GM04504 (cell line): ENCODE results near the gene ATG101.

Experiments used
- DNase-seq: peaks from one replicate; pipeline ENCODE4 v3.0.0-alpha.2; 2012; ENCODE audit warnings: low read depth

The ATG101 gene, protein sequence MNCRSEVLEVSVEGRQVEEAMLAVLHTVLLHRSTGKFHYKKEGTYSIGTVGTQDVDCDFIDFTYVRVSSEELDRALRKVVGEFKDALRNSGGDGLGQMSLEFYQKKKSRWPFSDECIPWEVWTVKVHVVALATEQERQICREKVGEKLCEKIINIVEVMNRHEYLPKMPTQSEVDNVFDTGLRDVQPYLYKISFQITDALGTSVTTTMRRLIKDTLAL

DNA sequence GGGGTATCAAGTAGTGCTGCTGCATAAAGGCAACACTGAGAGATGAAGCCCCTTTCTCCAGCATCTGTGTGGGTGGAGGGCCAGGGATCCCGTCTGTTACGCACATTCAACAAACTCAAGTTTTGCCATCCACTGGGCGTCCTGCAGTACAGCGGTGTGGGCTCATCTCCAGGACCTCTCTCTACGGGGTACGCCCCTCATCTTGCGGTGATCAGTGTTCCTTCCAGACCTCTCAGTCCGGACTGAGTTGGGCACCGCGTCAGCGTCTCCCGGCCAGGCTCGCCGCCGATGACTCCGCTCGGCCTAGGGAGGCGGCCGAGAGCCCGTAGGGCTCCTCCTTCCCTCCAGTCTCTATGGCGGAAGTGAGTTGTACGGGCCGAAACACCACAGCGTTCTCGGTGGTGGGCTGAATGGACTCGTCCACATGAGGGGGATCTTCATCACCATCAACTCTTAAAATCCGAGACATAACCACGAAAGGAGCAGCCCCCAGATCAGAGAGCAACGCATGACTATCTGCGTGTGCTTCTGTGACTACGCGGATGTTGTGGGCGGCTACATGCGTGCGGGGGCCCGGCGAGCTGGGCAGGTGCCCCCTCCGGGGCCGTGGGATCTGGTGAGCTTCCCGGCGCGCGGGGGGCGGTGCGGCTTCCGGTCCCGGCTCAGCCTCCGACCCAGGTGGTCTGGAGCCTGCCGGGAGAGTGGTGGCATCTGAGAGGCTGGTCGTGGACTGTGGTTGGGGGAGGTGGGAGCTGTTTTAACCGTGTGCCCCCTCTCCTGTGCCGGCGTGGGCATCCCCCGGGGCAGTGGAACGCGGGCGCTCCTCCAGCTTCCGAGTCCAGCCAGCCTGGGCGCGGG is at the start of gene ATG101:
Gene ATG101 (plus strand): TSS at position 652 of the 858 bp plus-strand sequence. CDS start 3,673 bp downstream, outside the sequence.
- DNase-seq: peak; percentile 93

DNA sequence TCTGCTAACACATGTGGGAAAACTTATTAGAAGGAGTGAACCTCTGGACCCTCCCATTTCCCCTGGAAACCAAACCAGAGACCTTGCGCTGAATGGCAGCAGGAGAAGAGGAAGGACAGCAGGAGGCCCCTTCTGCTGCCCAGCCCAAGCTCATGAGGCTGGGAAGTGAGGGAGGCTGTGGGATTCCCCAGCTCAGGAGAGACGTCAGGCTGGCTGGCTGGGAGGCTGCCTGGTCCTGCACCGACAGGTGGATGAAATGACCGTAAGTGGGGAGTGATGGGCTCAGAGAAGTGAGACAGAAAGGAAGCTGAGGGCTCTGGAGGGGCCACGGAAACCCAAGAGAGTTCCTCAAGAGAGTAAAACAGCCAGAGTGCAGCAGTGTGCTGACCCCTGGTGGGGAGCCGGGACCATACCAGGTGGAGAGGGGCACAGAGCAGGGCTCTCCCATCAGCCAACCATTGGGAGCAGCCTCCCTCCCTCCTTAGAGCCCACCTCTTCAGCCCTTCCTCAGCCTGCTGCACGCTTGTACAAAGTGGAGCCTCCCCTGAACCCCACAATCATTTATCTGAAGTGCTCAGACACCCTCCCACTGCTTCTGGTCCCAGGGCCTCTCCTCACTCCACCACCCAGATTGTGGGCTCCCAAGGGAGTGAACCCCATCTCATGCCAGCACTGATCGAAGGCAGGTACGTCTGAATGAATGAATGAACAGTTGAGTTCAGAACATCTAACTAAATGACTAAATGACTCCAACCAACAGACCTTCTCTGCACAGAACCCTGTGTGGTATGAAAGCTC is 49.0 kb upstream of the ATG101 start:
- DNase-seq: no peak

DNA sequence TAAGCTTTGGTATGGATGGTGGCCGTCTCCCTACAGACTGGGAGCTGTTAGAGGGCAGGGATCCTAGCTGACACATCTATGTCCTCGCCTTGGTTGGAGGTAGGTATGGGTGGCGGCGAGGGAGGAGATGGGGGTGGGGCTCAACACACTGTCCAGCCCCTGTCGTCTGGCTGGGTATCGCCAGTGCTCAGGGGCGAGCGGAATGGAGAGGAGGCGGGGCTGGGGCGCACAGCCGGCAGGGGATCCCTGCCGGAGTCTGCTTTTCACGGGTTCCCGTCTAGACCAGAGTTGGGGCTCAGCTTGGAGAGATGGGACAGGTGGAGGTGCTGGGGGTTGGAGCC is 47.0 kb upstream of the ATG101 start:
- no peak for DNase-seq

DNA sequence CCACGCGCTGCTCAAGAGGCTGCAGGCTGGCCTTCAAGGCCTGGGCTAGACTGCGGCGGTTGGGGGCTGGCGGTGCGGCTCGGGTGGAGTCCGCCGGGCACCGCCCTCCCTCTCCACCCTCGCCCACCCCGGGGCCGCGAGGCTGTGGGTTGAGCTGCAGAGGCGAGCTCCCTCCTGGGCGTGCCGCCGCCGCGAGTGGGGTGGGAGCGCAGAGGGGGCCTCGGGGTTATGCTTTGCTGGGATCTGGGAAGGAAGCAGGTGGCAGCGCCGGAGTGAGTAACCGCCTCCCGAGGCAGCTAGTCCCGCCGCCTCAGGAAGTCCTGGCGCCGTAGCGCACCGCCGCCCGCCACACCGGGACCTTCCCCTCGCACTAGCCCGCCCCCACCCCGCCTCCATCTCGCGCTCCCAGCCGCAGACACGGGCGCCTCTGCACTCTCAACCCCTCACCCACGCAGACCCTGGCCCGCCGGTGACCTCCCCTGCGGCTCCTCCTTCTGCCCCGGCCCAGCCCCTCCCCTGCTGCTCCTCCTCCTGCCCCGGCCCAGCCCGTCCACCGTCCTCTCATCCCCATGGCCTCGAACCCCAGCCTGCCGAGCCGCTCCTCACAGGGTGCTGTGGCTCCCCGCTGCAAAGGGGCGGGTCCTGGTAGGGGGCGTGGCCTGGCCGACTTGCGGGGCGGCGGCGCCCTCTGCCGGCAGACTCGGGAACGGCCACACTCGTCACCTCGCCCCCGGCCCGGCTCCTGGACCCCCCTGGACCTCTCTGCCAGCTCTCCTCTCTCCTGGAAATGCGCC is 46.4 kb upstream of the ATG101 start:
- DNase-seq: no peak

DNA sequence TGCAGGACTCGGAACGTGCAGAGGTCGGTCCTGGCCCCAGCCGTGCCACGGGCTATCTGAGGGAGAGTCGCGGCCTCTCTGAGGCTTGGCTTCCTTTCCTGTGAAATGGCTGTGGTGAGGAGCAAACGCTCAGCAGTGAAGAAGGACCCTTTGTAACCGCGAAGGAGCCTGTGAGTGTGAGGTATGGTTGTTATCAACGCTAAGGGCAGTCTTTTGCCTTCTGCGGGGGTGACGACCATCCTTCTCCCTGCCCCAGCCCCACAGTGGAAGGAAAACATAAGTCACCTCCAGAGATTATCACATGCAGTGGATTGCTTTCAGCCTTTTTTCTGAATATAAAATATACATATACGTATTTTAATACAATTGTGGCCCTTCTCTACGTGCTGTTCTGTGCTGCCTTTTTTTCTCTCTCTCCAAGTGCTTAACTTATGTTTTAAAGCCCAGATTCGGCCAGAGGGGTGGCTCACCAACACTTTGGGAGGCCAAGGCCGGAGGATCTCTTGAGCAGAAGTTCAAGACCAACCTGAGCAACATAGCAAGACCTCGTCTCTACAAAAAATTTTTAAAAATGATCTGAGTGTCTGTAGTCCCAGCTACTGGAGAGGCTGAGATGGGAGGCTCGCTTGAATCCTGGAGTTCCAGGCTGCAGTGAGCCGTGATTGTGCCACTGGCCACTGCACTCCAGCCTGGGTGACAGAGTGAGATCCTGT is 45.6 kb upstream of the ATG101 start:
- no peak for DNase-seq

DNA sequence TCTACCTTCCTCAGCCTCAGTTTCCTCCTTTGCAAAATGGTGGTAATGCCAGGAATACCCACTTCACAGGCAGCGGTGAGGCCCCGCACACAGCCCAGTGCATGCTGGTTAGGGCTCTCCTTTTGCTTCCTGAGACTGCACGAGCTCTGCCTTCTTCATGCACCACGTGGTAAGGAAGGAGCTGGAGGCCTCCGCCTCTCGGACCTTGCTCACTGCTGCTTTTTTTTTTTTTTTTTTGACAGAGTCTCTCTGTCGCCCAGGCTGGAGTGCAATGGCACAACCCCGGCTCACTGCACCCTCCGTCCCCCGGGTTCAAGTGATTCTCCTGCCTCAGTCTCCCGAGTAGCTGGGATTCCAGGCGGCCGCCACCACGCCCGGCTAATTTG is 44.9 kb upstream of the ATG101 start:
- DNase-seq: no peak

DNA sequence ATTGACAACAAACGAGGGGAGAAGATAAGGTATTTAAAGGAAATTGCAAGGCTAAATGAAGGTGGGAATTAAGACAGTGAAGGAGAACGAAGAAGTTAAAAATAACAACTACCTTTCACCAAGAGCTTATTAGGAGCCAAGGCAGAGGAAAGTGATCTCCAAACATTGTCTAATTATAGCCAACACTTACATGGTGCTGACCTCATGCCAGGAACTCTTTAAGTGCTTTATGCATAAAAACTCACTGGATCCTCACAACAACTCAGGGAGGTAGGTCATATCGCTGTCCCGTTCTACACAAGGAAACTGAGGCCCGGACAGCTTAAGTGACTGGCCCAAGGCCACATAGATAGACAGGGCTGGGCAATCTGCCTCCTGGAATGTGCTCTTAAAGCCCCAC is 43.5 kb upstream of the ATG101 start:
- DNase-seq: no peak

DNA sequence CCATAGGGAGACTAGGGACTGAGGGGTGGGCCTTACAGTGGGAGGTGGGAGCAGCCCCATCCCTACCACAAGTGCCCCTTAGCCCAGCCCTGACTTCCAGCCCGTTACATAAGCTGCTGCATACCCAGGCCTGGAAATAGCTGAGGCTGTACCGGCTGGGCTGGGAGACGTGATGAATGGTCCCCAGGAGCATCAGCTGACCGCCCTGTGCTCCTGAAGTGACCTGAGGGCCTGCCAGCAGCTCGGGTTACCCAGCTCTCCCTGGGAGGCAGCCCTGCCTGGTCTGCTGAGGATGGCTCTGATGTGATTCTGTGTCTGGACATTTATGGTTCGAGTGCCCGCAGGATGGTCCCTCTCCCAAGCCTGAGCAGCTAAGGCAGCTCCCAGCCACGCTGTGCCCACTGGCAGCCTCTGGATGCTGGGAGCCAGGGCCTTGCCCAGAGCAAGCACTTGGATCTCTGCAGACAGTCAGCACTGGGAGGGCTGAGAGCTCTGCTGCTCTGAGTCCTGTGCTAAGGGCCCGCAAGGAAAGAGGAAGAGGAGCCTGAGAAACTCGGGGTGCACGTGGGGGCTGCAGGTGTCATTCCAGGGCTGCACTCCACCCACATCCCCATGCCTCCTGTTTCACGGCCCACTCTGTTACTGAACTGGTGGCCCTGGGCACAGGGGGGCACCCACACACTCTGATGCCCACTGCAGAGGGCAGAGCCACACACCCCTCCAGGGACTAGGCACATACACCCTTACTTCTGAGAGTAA is 42.5 kb upstream of the ATG101 start:
- no peak for DNase-seq

DNA sequence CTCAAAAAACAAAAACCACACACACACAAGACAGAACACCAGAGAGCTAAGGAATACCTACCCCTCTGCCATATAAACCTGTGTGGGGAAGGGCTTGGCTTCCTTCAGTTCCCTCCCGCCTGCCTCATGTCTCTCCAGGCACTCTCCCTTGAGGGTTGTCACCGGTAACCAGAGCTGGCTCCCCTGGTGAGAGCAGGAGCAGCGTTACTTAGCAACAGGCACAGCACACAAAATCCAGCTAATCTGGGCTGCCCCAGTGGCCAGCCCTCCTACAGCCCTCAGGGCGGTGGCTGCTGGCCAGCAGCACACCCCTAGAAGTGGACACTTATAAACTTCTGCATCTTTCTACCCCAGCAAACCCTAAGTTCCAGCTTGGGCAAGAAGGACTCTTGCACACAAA is 40.1 kb upstream of the ATG101 start:
- DNase-seq: no peak

DNA sequence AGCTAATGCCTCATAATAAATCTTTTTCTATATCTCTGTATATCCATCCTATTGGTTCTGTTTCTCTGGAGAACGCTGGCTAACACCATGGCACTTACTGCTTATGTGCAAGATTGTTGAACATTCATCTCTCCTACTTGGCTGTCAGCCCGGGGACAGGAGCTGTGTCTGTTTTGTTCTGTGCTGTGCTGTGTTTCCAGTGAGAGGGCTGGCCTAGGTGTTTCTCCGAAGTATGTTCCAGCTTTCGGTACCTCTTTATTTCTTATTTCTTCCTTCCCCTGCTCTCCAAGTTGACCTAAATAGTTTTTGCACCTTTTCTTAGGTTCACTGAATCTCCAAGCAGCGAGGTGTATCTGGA is 37.4 kb upstream of the ATG101 start:
- no peak for DNase-seq

DNA sequence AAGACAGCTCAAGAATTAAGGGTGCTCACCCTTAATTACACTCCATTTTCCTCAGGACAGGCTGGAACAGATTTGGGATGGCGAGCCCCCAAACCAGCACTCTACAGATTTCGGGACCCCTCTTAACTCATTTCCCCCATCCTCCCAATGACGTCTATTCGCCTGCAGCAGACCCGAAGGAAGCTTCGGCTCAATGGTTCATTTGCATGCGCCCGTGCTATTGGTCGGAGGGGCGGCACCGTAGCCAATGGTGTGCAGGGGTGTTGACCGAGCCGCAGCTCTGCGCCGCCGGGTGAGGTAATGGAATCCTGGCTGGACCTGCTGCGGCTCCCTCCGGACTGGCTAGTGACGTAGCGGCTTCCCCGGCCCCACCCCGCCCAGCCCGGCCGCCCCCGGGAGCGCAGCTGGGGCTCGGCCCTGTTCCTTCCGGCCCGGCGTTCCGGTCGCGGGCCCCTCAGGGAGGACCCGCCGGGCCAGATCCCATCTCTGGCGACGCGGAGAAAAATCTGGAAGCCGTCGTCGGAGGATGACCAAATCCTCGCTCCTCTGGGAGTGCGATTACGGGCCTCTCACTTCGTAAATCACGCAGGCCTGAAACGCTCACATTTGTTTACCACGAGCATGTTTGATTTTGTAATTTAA is 36.9 kb upstream of the ATG101 start:
- DNase-seq: peak; percentile 90

DNA sequence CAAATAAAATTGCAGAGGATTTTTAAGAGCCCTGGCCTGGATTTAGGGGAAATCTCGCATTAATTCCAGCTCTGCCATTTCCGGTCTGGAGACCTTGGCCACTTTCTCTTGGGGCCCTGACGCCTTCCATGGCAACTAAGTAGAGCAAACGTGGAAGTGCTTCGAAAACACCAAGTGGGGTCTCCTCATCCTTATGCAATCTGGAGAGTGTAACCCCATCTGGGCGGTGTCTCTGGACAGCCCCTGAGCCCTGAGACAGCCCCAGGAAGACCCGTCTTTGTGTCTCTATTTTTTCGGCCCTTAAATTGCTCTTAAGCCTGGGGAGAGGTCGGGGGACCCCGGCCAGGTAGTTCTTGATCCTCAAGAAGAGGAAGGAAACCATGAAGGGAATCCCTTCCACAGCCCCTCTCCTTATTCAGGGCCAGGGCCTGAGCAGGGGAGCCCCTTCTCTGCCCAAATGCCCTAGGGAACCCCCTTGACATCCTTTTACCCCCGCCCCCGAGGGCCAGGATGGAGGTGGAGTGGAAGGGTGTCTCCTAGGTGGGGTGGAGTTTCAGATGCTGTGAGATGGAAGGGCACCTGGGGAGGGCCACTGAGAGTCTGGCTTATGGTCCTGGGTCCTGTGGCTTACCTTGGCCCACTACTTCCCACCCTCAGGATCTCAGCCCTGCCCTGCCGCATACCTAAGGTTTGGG is 36.2 kb upstream of the ATG101 start:
- no peak for DNase-seq

DNA sequence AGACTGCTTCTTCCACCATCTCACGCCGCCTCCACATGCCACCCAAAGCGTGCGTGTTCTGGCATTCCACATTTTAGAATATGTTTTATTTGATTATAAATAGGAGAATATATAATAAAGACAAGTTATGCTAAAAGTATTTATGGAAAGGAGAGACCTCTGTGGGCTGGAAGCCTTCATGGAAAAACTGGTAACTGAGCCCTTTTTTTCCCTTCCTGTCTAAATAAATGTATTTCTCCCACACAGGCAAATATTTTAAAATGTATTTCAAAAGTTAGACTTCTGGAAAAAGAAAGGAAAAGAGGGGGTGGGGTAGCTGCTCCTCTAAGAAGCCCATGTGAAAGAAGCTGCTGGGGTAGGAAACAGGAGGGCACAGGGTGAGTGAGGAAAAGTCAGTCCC is 34.6 kb upstream of the ATG101 start:
- DNase-seq: no peak

DNA sequence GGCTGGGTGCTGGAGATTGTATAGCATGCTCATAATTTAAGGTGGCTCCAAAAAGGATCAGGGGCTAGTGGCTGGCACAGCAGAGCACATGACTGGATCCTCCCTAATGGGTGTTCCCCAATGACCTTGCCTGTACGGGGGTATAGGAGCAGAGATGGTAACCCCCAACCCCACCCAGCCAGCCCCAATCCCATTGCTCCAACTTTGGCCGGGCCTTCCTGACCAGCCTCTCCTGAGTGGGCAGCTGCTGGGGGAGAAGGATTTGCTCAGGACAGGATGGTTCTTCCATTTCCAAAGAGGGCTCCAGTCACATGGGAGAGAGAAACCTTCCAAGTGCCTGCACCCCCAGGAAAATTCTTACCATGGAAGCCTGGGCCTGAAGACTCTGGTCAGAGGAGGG is 33.9 kb upstream of the ATG101 start:
- DNase-seq: no peak

DNA sequence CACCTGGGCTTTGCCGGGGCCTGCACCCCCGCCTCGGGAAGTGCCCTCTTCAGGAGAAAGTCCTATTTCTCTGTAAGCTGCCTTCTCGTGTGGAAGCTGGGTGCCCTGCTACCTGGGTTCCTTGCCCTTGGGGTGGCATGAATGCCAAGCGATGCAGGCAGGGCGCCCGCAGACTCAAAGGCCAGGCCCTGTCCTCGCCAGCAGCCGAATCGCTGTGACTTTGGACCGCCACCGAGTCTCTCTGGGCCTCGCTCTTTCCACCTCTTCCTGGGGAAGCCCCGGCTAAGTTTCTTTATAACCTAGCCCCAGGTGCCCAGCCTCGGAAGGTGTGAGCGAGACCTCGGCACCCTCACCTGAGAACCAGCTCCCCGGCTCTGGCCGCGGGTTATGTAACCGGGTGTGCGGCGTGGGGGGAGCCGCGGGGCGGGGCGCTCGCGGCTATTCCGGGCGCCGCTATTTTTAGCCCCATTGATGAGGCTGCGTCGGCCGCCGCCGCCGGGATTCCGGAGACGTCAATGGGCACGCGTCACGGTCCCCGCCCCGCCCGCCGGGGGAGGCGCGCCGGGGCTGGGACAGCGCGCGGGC is 33.1 kb upstream of the ATG101 start:
- peak; percentile 66 for DNase-seq

DNA sequence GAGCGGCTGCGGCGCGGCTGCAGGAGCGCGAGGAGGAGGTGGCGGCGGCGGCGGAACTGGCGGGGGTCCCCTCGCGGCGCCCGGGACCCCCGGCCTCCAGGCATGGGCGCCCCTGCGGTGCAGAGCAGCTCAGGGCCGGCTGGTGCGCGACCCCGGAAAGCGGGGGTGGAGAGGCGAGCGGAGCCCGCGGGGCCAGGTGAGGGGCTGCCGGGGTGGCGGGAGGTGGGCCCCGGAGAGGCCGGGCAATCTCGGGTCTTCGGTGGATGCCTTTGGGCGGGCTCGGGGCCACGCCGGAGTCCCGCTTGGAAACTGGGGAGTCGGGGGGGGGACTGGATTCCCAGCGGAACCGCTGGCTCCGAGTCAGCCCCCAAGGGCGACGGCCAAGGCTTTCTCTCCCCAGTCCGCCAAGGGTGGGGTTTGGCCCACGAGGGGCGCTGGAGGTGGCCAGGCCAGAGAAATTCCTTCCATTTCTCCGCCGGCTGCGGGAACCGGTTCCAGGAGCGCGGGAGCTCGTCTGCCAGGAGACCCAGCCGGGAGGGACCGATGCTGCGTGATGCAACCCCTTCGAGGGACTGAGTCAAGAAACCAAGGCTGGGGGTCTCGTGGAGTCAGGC is 32.4 kb upstream of the ATG101 start:
- no peak for DNase-seq

DNA sequence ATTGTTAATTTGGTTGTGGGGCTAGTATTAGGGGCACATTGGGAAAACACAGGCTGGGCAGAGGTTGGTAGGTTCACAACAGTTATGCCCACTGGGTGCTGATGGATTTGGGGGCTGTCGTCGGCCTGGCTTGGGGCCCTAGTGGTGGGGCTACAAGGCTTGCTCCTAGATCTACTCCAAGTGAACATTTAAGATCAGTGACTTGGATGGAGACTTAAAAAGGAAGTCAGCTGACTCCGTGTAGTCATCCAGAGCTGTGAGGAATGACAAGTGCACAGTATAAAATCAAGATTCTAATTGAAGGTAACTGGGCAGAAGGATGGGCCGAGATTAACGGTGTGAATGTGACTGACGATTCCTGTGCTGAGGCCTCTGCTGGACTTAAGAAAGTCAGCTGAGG is 31.3 kb upstream of the ATG101 start:
- no peak for DNase-seq

DNA sequence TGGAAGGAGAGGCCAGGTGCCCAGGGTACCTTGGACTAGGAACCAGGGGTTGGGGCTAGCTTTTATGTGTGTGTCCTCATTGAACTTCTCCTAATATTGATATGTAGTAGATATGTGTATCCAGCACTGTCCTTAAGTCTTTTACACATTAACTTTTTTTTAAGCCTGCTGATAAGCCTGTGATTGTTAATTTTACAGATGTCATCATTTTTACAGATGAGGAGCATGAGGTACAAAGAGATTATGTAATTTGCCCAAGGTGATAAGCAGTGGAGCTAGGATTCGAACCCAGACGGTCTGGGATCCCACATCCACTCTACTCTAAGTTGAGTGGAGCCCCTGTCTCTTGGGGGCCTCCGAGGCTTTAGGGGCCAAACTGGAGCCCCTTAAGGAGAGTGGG is 28.7 kb upstream of the ATG101 start:
- DNase-seq: no peak

DNA sequence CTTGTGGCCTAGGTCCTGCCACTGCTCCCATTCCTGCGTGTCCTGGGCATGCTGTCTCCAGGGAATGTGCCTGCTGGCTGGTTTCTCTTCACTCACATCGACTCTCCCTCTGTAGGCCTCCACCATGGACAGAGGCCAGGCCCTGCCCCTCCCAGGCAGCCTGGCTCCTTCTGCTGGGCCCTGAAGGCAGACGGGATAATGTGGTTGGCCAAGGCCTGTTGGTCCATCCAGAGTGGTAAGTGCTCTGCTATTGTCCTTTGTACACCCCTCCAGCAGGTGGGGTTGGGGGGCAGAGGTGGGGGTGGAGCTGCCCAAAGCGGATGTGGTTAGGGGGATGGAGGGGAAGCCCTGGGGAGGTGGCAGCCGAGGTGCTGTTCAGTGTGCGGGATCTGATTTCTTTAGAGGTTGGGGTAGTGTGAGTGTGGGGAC is 28.1 kb upstream of the ATG101 start:
- no peak for DNase-seq
